MG63 (cell line): Measurements from ENCODE around the gene SAMD8. TPM values are rescaled to one million over a fixed set of nuclear protein-coding genes. Genes with fewer than 3 reads are reported as not detected.
A peak's percentile ranks its signal among the peaks of the same experiment; 100 is the strongest.

ENCODE experiments used
- DNase-seq: peaks from one replicate; pipeline ENCODE4 v3.0.0-alpha.2; 2020
- H3K27me3 ChIP-seq: fragments of 250-450 bp; sonication (Bioruptor Pico); 2 replicates; pipeline ENCODE4 v1.5.1; 2020; ENCODE audit warnings: mild to moderate bottlenecking, moderate library complexity
- H3K36me3 ChIP-seq: fragments of 250-450 bp; sonication (Bioruptor Pico); 2 replicates; pipeline ENCODE4 v1.5.1; 2020; ENCODE audit warnings: mild to moderate bottlenecking, moderate library complexity
- H3K4me3 ChIP-seq: fragments of 250-450 bp; sonication (Bioruptor Pico); 2 replicates; pipeline ENCODE4 v1.5.1; 2020; ENCODE audit warnings: mild to moderate bottlenecking, moderate library complexity
- H3K9me3 ChIP-seq: fragments of 250-450 bp; sonication (Bioruptor Pico); 2 replicates; pipeline ENCODE4 v1.5.1; 2020; ENCODE audit warnings: mild to moderate bottlenecking, moderate library complexity
- total RNA-seq: library from RNA; depleted of rRNA; stranded (reverse); fragments of >200 nt; shearing (Covaris generic); gene quantifications from 2 replicates; pipeline ENCODE4 v1.2.3, GENCODE V29; 2014; ENCODE audit warnings: low replicate concordance

SAMD8 gene
- total RNA-seq, 1 experiment from 2014 or later: 6.9 TPM

DNA sequence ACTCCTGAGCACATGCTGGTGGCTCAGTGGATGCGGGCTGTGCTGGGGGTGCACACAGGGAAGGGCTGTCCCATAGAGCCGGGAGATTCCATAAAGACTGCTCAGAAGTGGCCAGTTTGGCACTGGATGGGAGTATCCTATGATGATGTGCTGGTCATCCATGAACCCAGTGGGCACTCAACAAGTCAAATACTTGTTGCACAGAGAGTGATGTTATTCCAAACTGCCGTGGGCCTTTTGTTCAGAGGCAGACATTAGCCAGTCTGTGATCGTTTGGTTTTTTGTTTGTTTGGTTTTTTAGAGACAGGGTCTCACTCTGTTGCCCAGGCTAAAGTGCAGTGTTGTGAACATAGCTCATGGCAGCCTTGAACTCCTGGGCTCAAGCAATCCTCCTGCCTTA is 30.9 kb upstream of the SAMD8 start:
- Histone ChIP-seq H3K36me3 (no peaks in the 10 kb centered on the region), H3K9me3 (no peaks in the 10 kb centered on the region), H3K4me3 (no peak overlapping the region), H3K27me3 (no peaks in the 10 kb centered on the region)
- no peak for DNase-seq

DNA sequence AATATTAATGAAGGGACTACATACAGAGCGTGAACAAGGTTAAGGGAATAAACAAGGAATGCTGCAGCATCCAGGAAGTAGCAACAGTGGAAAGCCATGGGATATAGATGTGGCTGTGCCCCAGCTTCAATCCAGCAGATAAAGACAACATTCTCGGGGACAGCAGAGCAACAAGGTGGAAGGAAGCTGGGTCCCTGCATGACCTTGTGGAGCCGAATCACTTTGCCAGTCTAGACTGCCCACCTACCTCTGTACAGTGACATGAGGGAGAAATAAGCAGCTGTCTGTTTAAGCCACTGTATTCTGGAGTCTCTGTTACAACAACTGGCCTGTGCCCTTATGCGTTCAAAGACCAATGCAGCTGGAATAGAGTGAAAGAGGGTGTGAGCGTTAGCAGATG is 30.1 kb upstream of the SAMD8 start:
- H3K27me3 ChIP-seq: no peaks in the 10 kb centered on the region
- no peak for DNase-seq

DNA sequence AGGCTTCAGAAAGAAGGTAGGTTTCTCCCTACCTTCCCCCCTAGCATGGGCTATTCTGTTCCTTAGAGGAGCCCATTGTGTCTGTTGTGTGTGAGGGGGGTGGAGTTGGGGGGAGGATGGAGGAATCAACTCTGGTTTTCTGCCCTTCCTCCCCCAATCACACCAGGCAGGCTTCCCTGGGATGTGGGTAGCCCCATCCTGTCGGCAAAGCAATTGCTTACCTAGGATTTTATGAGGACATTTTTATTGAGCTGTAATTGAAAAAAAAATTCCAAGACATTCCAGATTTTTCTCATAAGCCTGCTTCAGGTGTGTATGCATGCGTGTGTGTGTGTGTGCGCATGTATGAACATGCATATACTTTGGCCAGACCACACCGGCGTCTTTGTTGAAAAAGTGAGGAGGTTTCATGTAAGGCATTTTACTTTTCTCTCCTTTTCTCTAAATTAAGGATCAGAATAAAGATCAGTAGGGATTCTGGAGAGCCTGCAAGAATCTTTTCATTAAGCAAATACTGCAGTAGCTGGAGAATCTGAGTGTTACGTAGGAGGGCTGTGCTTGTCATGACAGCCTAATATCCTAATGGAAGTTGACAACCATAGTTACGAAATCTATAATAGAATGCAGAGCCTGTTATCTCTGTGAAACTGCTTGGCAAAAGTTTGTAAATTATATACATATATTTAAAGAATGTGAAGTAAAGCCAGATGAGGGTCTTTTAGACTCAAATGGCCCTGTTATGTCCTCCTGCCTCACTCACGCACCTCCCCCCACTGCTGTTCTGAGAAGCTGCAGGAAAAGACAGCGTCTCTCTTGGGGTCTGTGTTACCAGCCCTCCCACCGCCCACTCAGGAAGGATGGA is 27.3 kb upstream of the SAMD8 start:
- Histone ChIP-seq H3K36me3 (no peaks in the 10 kb centered on the region), H3K9me3 (no peaks in the 10 kb centered on the region), H3K27me3 (no peaks in the 10 kb centered on the region), H3K4me3 (no peak overlapping the region)
- no peak for DNase-seq

More for the DNA sequence above, 30.1 kb upstream of the SAMD8 start:
- Histone ChIP-seq H3K9me3 (no peaks in the 10 kb centered on the region), H3K4me3 (no peak overlapping the region), H3K36me3 (no peaks in the 10 kb centered on the region)

DNA sequence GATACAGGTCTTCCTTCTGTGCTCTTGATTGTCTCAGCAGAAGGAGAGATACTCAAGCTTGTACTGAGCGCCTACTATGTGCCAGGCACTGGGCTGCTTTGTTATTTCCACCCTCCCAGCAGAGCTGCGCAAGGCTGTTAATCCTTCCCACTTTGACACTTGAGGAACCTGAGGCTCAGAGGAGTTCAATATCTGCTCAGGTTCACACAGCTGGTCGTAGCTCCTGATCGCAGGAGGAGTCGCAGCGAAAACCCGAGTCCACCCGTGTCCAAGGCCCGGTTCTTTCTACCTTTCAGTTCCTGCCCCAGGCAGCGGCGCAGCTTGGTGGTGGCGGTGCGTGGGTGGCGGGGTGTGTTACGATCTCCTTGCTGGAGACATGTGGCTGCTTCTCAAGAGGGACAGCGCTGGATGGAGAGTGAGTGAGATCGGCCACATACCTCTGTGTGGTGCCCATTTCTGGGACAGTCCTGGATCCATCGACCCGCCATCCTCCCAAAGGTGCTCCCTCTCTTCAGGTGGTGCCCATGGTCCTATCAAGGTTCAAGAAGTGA is 26.5 kb upstream of the SAMD8 start:
- Histone ChIP-seq H3K36me3 (no peaks in the 10 kb centered on the region), H3K9me3 (no peaks in the 10 kb centered on the region), H3K4me3 (no peak overlapping the region), H3K27me3 (no peaks in the 10 kb centered on the region)
- no peak for DNase-seq

DNA sequence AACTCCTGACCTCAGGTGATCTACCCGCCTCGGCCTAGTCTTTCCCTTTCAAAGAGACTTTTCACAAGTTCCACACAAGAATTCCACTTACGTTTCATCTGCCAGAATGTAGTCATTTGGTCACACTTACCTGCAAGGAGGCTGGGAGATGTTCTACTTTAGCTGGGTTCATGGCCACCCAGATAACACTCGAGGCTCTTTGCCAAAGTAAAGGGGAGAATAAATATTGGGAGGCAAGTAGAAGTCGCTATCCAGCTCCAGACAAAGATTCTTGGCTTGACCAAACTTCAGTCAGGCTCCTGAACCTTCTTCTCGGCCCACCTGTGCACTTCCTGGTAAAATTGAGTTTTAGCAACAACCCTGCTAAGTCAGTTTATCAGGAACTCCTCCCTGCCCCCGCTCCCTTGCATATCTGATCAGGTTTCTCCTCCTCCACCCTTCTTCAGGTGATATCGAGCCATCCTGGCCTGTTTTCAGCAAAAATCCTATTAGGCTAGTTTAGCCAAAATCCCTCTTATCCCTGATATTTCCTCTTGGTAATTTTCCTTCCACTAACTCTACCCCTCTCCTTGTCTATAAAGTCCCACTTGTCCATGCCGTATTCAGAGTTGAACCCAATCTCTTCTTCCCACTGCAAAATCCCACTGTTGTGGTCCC is 25.1 kb upstream of the SAMD8 start:
- Histone ChIP-seq H3K27me3 (no peaks in the 10 kb centered on the region), H3K36me3 (no peaks in the 10 kb centered on the region), H3K4me3 (no peak overlapping the region), H3K9me3 (no peaks in the 10 kb centered on the region)
- DNase-seq: no peak

DNA sequence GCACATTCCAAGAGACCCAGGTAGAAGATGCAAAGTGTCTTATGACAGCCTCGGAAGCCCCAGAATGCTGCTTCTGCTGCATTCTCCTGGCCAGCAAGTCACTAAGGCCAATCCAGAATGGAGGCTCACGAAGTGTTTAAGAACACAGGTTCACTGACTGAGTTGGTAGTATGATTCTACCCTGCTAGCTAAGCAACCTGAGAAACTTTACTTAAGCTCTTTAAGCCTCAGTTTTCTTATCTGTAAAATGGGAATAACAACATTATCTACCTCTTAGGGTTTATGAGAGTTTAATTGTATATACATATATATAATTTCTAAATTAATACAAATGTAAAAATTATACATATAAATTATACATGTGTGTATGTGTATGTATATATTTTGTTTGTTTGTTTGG is 22.8 kb upstream of the SAMD8 start:
- Histone ChIP-seq H3K9me3 (no peaks in the 10 kb centered on the region), H3K27me3 (no peaks in the 10 kb centered on the region), H3K4me3 (no peak overlapping the region), H3K36me3 (no peaks in the 10 kb centered on the region)
- DNase-seq: no peak

DNA sequence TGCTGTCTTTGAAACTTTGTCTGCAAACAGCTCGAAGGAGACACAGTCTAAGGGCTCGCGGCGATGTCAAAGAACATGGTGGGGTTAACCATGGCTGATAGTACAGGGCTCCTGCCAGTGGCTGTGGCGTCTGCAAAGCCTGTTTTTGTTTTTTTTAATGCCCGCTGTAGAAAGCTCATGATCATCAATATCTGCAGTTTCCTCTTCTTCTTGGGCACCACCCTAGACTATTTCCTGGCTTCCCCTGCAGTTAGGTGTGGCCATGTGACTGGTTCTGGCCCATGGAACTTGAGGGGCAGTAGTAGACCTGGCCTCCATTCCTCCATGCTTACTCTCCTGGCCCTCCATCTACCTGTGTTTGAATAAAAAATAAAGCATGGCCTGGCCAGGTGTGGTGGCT is 21.8 kb upstream of the SAMD8 start:
- Histone ChIP-seq H3K4me3 (no peak overlapping the region), H3K27me3 (no peaks in the 10 kb centered on the region), H3K36me3 (no peaks in the 10 kb centered on the region), H3K9me3 (no peaks in the 10 kb centered on the region)
- DNase-seq: no peak

DNA sequence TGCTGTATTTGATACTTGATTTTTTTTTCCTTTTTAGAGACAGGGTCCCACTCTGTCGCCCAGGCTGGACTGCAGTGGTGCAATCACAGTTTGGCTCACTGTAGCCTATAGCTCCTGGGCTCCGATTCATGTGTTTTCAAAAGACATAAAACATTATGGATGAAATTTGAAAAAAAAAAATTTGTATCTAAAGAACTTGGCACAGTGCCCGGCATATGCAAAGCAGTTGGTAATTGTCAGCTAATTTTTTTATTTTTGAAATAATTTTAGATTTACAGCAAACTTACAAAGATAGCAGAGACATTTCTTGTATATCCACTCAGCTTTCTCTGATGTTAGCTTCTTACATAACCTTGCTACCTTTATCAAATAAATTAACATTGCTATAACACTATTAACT is 20.3 kb upstream of the SAMD8 start:
- Histone ChIP-seq H3K36me3 (no peaks in the 10 kb centered on the region), H3K4me3 (no peak overlapping the region), H3K9me3 (no peaks in the 10 kb centered on the region), H3K27me3 (no peaks in the 10 kb centered on the region)
- no peak for DNase-seq

DNA sequence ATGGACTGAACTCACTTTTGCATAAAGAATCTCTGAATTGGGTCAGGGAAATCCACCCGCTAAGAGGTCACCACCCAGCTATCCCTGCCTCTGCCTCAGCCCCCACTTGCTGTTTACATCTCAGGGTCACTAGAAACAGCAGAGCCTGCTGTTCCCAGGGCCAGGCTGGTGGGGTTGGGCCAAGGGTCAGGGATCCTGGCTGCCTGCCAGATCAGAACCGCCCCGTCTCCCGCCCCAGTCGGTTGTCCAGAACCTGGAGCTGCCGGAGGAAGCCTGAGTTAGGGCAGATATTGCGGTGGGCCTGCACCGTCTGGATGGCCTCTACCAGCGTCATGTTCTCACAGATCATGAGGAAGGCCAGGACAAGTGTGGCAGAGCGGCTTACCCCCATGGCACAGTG is 17.0 kb upstream of the SAMD8 start:
- no peak for DNase-seq
- Histone ChIP-seq H3K9me3 (no peaks in the 10 kb centered on the region), H3K4me3 (no peak overlapping the region), H3K36me3 (no peaks in the 10 kb centered on the region), H3K27me3 (no peaks in the 10 kb centered on the region)

DNA sequence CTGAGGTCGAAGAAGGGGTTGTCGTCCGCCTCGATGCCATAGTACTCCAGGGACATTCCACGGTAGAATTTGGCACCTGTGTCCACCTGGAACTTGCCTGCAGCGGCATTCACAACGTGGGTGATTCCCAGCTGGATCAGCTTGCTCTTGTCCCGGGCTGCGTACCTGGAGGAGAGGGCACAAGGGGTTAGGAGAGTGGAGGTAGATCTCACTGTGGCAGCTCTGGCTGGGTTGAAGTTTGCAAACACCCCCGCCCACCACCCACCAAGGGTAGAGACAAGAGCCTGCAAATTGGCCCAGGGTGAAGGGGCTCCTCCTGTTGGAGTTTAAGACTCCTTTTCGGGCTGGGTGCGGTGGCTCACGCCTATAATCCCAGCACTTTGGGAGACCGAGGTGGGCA is 15.8 kb upstream of the SAMD8 start:
- no peak for DNase-seq
- H3K9me3 ChIP-seq: no peaks in the 10 kb centered on the region
- H3K27me3 ChIP-seq: no peaks in the 10 kb centered on the region
- H3K36me3 ChIP-seq: no peaks in the 10 kb centered on the region
- H3K4me3 ChIP-seq: no peak overlapping the region

DNA sequence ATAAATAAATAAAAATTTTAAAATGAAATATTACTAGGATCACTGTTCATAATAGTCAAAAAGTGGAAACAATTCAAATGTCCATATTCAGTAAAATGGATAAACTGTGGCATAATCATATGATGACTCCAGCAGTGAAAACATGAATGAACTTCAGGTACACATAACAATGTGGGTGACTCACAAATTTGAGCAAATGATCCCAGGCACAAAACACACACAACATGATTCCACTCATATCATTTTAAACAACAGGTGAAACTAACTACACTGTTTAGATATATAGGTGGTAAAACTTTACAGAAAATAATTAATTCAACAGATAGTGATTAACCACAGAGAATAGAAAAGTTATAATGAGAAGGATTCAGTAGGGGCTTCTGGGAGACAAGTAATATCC is 14.7 kb upstream of the SAMD8 start:
- Histone ChIP-seq H3K27me3 (no peaks in the 10 kb centered on the region), H3K36me3 (no peaks in the 10 kb centered on the region), H3K4me3 (no peak overlapping the region), H3K9me3 (no peaks in the 10 kb centered on the region)
- DNase-seq: no peak

DNA sequence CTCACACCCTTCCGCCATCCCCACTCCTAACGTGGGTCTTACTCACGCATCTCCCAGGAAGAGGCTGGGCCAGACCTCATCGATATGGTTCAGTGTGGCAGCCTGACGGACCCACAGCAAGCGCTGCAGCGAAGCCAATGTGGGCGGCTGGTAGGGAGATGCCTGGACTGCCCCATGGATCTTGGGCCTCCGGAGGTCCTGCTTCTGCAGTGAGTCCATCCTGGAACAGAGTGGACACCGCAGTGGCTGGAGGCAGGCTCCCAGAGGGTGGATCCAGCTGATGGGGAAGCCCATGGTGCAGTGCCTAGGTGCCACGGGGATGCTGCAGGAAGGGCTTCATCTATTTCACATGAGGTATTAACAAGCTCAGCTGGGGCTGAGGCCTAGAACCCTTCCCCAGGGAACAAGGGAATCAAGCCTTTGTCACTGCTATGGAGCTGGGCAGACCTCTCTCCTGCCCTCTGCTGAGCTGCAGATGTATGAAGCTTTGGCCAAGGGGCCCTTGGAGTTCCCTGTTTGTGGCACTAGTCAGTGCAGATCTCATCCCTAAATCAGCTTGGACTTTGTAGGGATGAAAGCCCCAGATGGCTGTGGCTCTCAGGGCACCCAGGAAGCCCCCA is 13.7 kb upstream of the SAMD8 start:
- no peak overlapping the region for H3K4me3 ChIP-seq
- no peaks in the 10 kb centered on the region for H3K36me3 ChIP-seq
- H3K9me3 ChIP-seq: no peaks in the 10 kb centered on the region
- no peak for DNase-seq
- H3K27me3 ChIP-seq: no peaks in the 10 kb centered on the region

DNA sequence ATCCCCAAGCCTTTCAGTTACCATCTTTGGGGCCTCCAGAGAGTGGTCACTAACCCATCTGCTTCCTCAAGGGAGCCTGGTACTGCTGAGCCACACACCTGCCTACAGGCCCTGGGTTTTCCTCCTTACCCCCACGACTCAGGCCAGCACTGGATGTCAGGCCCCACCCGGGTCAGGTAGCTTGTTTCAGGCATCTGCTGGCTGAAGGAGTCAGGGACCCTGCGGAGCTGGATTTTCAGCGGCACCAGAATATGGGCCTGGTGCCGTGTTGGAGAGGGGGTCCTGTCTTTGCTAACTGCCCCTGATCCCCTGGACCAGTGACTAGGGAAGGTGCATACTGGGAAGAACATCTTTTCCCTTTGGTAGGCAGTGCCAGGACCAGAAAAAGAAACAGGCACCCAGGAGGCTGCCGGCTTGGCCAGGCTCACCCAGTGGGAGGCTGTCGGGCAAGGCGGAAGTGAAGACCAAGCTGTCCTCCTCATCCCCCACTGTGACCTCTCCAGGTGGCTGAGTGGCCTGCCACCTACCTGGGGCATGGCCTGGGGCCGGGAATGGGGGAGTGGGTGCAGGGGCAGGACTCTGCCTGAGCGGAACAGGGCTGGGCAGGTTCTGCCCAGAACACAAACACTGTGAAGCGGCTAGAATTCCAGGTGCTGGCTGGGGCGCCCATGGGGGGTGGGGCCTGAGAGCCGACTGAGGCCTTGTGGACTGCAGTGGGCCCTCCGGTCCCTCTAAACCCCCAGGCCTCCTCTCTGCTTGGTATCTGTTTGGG is 12.4 kb upstream of the SAMD8 start:
- no peaks in the 10 kb centered on the region for H3K36me3 ChIP-seq
- H3K9me3 ChIP-seq: no peaks in the 10 kb centered on the region
- no peak overlapping the region for H3K4me3 ChIP-seq
- no peaks in the 10 kb centered on the region for H3K27me3 ChIP-seq
- no peak for DNase-seq

DNA sequence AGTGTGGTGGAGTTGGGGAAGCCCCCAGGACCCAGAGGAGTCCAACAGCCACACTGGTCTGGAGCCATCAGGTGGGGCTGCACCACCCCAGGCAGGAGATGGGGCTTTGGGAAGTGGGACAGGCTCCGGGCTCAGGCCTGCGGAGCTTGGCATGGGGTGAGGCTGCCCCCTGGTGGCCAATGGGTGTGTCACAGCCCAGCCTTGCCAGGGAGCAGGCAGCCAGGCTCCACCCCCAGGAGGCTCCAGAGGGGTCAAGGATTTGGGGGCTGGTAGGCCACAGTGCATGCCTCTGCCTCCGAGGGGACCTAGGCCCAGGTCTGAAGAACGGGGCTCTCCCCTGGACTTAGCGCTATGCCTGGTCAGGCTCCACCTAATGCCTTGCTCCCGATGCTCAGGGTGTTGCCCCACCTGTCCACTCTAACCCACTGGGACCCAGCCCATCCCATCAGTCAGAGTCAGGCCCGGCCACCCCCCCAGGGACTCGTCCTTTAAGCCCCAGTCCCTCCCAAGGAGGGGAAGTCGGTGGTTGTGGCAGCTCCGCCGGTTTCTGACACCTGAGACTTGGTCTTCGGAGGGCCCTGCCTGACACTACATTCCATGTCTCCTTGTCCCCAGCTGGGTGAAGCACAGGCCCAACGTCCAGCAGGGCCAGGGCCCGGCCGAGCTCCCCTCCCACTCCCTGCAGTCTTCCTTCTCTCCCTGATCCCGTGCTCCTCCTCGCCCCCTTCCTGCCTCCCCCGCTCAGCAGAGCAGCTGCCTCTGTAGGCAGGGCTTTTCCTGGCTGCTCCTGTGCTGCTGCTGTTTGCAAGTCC is 11.3 kb upstream of the SAMD8 start:
- H3K9me3 ChIP-seq: no peaks in the 10 kb centered on the region
- H3K4me3 ChIP-seq: no peak overlapping the region
- DNase-seq: peak; percentile 56
- H3K27me3 ChIP-seq: no peaks in the 10 kb centered on the region
- H3K36me3 ChIP-seq: no peaks in the 10 kb centered on the region

DNA sequence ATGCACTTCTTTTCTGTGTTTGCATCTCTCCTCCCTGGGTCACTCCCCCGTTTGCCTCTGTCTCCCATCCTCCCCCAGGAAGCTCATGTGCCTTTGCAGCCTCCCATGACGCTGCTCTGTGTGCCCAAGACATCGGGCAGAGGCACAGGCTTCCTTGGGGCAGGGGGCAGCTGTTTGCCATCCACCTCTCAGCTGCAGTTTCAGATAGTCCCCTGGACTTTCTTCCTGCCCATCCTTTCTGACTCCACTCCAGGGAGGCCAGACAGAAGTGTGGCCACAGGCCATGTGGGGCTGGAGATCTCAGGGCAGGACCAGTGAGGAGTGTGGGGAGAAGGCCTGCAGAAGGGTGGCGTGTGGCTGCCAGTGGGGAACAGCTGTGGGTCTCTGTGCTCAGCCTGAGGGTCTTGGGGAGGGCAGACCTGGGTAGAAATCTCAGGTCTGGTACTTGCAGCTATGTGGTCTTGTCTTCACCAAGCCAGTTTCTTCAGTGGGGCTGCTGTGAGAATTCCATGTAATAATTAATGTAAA is 10.6 kb upstream of the SAMD8 start:
- Histone ChIP-seq H3K36me3 (no peaks in the 10 kb centered on the region), H3K4me3 (no peak overlapping the region), H3K27me3 (no peaks in the 10 kb centered on the region), H3K9me3 (no peaks in the 10 kb centered on the region)
- DNase-seq: no peak
